HepG2 (cell line): ENCODE data around the gene C2orf81. TPM values are rescaled to one million over a fixed set of nuclear protein-coding genes. Genes with fewer than 3 reads are reported as not detected.
A peak's percentile ranks its signal among the peaks of the same experiment; 100 is the strongest.

Experiments
- AHR ChIP-seq: IDR thresholded peaks from 2 replicates; pipeline ENCODE4 v1.6.1; 2018; ENCODE audit warnings: missing genetic modification reagents, missing compliant biosample characterization
- DR1 ChIP-seq: sonication (generic); formaldehyde crosslinking; IDR thresholded peaks from 2 replicates; pipeline ENCODE4 v1.8.0; 2021; ENCODE audit warnings: mild to moderate bottlenecking, missing genetic modification reagents, inconsistent platforms
- EHMT2 ChIP-seq: fragments of 200-600 bp; sonication (generic); IDR thresholded peaks from 2 replicates; pipeline ENCODE4 v1.7.0; 2017; ENCODE audit warnings: antibody characterized with exemption, low read depth, low read length, borderline replicate concordance
- GLI4 ChIP-seq: sonication (generic); formaldehyde crosslinking; IDR thresholded peaks from 2 replicates; pipeline ENCODE4 v1.5.1; 2020; ENCODE audit warnings: missing genetic modification reagents, mild to moderate bottlenecking, moderate library complexity, borderline replicate concordance
- GMEB2 ChIP-seq: IDR thresholded peaks from 2 replicates; pipeline ENCODE4 v1.6.1; 2016; ENCODE audit warnings: missing biosample characterization, missing genetic modification reagents, low read depth
- HES4 ChIP-seq: sonication (generic); formaldehyde crosslinking; IDR thresholded peaks from 2 replicates; pipeline ENCODE4 v1.9.0; 2021; ENCODE audit warnings: mild to moderate bottlenecking, missing genetic modification reagents, borderline replicate concordance
- SP140L ChIP-seq: sonication (generic); formaldehyde crosslinking; IDR thresholded peaks from 2 replicates; pipeline ENCODE4 v1.4.0; 2020; ENCODE audit warnings: missing genetic modification reagents, borderline replicate concordance
- TFE3 ChIP-seq: IDR thresholded peaks from 2 replicates; pipeline ENCODE4 v1.6.1; 2016
- THAP9 ChIP-seq: sonication (generic); formaldehyde crosslinking; IDR thresholded peaks from 2 replicates; pipeline ENCODE4; 2020; ENCODE audit warnings: missing genetic modification reagents, mild to moderate bottlenecking, borderline replicate concordance
- ZBTB8A ChIP-seq: sonication (generic); formaldehyde crosslinking; IDR thresholded peaks from 2 replicates; pipeline ENCODE4 v1.4.0; 2020; ENCODE audit warnings: mild to moderate bottlenecking, low read depth, missing genetic modification reagents, borderline replicate concordance
- ZSCAN31 ChIP-seq: sonication (generic); formaldehyde crosslinking; IDR thresholded peaks from 2 replicates; pipeline ENCODE4 v1.5.0; 2020; ENCODE audit warnings: low read depth, mild to moderate bottlenecking, missing genetic modification reagents
- polyA plus RNA-seq, 8 experiments: library from polyadenylated mRNA; depleted of rRNA in 3 of 8; stranded (reverse) in 7 of 8; unstranded in 1 of 8; fragments of >200 nt; fragmentation: Illumina TruSeq in 4 of 8; extraction: Trizol in 4 of 8; gene quantifications; 2 replicates each; pipeline versions ENCODE4 v1.2.1 to v1.2.3, GENCODE V29; 2011 to 2016; ENCODE audit warnings: low read depth in 4 of 8, missing spikeins in 1 of 8, mixed read lengths in 1 of 8; ENCODE audit not compliant: insufficient read depth in 1 of 8
- total RNA-seq, 5 experiments: library from RNA; depleted of rRNA; stranded (reverse); fragments of >200 nt; fragmentation: Illumina TruSeq; extraction: Trizol; gene quantifications; 2 replicates each; pipeline ENCODE4 v1.2.3, GENCODE V29; 2016; ENCODE audit warnings: low read depth in 1 of 5
- TF ChIP-seq, protein P1 (sequence below), 2 experiments: sonication (generic) in 1 of 2; formaldehyde crosslinking in 1 of 2; IDR thresholded peaks; 2 replicates each; pipeline versions ENCODE4 v1.4.0 to v1.6.1; 2016 to 2020; ENCODE audit warnings: borderline replicate concordance in 1 of 2, low read depth in 1 of 2, mild to moderate bottlenecking in 1 of 2, missing genetic modification reagents in 1 of 2
- TF ChIP-seq, protein P2 (sequence below): sonication (generic); formaldehyde crosslinking; IDR thresholded peaks from 2 replicates; pipeline ENCODE4 v1.4.0; 2020; ENCODE audit warnings: low read depth, mild to moderate bottlenecking, missing genetic modification reagents

C2orf81 gene
- total and polyA plus RNA-seq, 2 of the 13 experiments (the other 11 are each of a cell fraction or from before 2014, with no cell fraction given), result 0.15 to 0.17 TPM

- peak; percentile 95 for TF ChIP-seq THAP9
- TF ChIP-seq EHMT2, result no peak; the same call in 1 of the 2 replicates
- TF ChIP-seq SP140L (CRISPR knock-in tag), result peak; percentile 95; the same call in 1 of the 2 replicates
- TF ChIP-seq HES4 (CRISPR knock-in tag), result peak; percentile 67; the same call in 1 of the 2 replicates
- TF ChIP-seq GLI4 (CRISPR knock-in tag), result peak; percentile 76
- peak; percentile 62 for TF ChIP-seq DR1
- peak; percentile 95 for TF ChIP-seq ZSCAN31 (CRISPR knock-in tag)
- peak; percentile 84 for TF ChIP-seq GMEB2
- TF ChIP-seq AHR (CRISPR knock-in tag), result peak; percentile 94; the same call in 1 of the 2 replicates
- no peak for TF ChIP-seq ZBTB8A (CRISPR knock-in tag)
- TF ChIP-seq, protein P1, sequence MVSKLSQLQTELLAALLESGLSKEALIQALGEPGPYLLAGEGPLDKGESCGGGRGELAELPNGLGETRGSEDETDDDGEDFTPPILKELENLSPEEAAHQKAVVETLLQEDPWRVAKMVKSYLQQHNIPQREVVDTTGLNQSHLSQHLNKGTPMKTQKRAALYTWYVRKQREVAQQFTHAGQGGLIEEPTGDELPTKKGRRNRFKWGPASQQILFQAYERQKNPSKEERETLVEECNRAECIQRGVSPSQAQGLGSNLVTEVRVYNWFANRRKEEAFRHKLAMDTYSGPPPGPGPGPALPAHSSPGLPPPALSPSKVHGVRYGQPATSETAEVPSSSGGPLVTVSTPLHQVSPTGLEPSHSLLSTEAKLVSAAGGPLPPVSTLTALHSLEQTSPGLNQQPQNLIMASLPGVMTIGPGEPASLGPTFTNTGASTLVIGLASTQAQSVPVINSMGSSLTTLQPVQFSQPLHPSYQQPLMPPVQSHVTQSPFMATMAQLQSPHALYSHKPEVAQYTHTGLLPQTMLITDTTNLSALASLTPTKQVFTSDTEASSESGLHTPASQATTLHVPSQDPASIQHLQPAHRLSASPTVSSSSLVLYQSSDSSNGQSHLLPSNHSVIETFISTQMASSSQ (IDR thresholded peaks at IDR 0.05; ENCODE audit: low read depth), result peak; percentile 81
- TF ChIP-seq, protein P1 (CRISPR knock-in tag; IDR thresholded peaks at IDR 0.05; ENCODE audit: borderline replicate concordance), result peak; percentile 92
- TF ChIP-seq TFE3, result peak; percentile 76; the same call in 1 of the 2 replicates
- TF ChIP-seq, protein P2, sequence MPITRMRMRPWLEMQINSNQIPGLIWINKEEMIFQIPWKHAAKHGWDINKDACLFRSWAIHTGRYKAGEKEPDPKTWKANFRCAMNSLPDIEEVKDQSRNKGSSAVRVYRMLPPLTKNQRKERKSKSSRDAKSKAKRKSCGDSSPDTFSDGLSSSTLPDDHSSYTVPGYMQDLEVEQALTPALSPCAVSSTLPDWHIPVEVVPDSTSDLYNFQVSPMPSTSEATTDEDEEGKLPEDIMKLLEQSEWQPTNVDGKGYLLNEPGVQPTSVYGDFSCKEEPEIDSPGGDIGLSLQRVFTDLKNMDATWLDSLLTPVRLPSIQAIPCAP, result 0 out of 2 replicates have a peak, but pooled peaks have one; percentile 81
Measured at GRCh38 chr2:74454654-74455511, 33.5 kb upstream of the C2orf81 start, which contains the start of gene INO80B (continued).
